GM12891 (cell line): ENCODE results near the gene ZCCHC24.

ENCODE experiments used
- DNase-seq: peaks from one replicate; pipeline ENCODE4 v3.0.0; 2011; ENCODE audit warnings: low spot score; ENCODE audit not compliant: insufficient read length
- FAIRE-seq: peaks from 2 replicates; lab custom pipeline; 2011; peaks lifted over from hg19 to GRCh38; lab: Jason Lieb, UNC
- PAX5 ChIP-seq: IDR thresholded peaks from 2 replicates; pipeline ENCODE4 v1.6.1; 2011; ENCODE audit warnings: low read length, moderate library complexity, mild to moderate bottlenecking; ENCODE audit not compliant: insufficient read depth, severe bottlenecking
- POLR2A ChIP-seq: IDR thresholded peaks from 2 replicates; pipeline ENCODE4 v1.6.1; 2011; ENCODE audit warnings: low read depth, low read length, control low read depth
- POLR2AphosphoS5 ChIP-seq: IDR thresholded peaks from 2 replicates; pipeline ENCODE4 v1.6.1; 2011; ENCODE audit warnings: low read depth, low read length, control low read depth
- POU2F2 ChIP-seq: IDR thresholded peaks from 2 replicates; pipeline ENCODE4 v1.6.1; 2011; ENCODE audit warnings: low read depth, mild to moderate bottlenecking, control low read depth, low read length, moderate library complexity
- SPI1 ChIP-seq: IDR thresholded peaks from 2 replicates; pipeline ENCODE4 v1.6.1; 2011; ENCODE audit warnings: low read depth, low read length, control low read depth
- TAF1 ChIP-seq: IDR thresholded peaks from 2 replicates; pipeline ENCODE4 v1.6.1; 2011; ENCODE audit warnings: low read depth, low read length, control low read depth

ZCCHC24 gene

DNA sequence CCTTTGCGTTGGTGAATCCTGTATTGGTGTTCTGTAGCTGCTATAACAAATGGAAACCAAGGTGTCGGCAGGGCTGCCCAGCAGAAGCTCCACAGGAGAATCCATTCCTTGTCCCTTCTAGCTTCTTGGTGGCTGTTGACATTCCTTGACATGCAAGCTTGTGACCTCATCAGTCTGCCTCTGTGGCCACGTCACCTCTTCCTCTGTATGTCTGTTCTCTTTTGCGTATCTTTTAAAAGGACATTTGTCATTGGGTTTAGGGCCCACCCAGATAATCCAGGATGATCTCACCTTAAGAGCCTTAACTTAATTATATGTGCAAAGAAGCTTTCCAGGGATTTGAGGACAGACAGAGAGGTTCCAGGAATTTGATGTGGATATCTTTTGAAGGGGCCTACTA, 15.3 kb upstream of the ZCCHC24 start:
- FAIRE-seq (no peak), DNase-seq (no peak)
- no peak for TF ChIP-seq TAF1
- TF ChIP-seq PAX5, result no peak
- TF ChIP-seq POU2F2, result no peak
- TF ChIP-seq POLR2AphosphoS5, result no peak
- TF ChIP-seq POLR2A, result no peak
- TF ChIP-seq SPI1, result no peak

GRCh38 chr10:79459243-79459642, 13.8 kb upstream of the ZCCHC24 start:
- FAIRE-seq, result no peak
- no peak for DNase-seq
- no peak for TF ChIP-seq POU2F2
- TF ChIP-seq POLR2AphosphoS5, result no peak
- TF ChIP-seq POLR2A, result no peak
- no peak for TF ChIP-seq PAX5
- no peak for TF ChIP-seq TAF1
- TF ChIP-seq SPI1, result no peak

- no peak for TF ChIP-seq POU2F2
- no peak for TF ChIP-seq POLR2A
- no peak for TF ChIP-seq TAF1
- no peak for TF ChIP-seq PAX5
- TF ChIP-seq POLR2AphosphoS5, result no peak
- no peak for TF ChIP-seq SPI1
- no peak for DNase-seq
- no peak for FAIRE-seq
These were observed 13.1 kb upstream of the ZCCHC24 start for GRCh38 chr10:79458483-79458882.

GRCh38 chr10:79457256-79457785, 11.9 kb upstream of the ZCCHC24 start:
- FAIRE-seq, result no peak
- TF ChIP-seq POLR2A, result no peak
- DNase-seq, result no peak

GRCh38 chr10:79454259-79454658, 8.8 kb upstream of the ZCCHC24 start:
- no peak for TF ChIP-seq PAX5
- no peak for TF ChIP-seq POLR2A
- no peak for TF ChIP-seq SPI1
- no peak for DNase-seq
- no peak for FAIRE-seq

DNA sequence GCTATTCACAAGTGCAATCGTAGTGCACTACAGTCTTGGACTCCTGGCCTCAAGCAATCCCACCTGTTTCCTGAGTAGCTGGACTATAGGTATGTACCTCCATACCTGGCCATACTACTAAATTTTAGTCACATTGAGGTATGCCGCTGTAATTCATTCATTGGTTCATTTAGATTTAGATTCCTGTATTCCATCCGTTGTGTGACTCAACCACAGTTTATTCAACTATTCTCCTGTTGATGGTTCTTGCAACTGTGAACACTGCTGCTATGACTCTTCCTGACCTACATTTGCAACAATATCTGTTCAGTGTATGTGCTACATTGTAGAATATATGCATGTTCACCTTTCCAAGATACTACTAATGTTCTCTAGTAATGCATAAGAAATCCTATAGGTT, 8.0 kb upstream of the ZCCHC24 start:
- DNase-seq, result no peak
- TF ChIP-seq POLR2AphosphoS5, result no peak
- no peak for TF ChIP-seq PAX5
- no peak for TF ChIP-seq POLR2A
- TF ChIP-seq TAF1, result no peak
- TF ChIP-seq SPI1, result no peak
- TF ChIP-seq POU2F2, result no peak
- no peak for FAIRE-seq

DNA sequence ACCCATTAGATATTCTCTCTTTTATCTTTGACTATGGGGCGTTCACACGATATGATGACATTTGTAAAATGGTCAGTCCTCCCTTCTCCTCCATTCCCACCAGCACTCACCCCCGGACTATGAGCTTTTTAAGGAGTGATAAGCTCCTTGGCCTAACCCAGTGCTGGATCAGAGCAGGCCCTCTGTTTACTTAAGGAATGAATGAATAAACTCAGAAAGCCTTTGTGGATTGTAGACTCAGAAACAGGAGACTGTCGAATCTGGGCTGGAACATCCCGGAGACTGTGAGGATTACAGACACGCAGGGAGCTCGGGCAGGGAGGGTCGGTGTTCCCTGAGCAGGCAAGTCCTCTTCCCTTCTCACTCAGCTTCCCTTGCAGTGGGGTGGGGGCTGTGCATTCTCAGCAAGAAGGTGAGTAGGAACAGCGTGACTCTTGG, 6.8 kb upstream of the ZCCHC24 start:
- no peak for DNase-seq
- FAIRE-seq, result no peak
- TF ChIP-seq TAF1, result no peak
- no peak for TF ChIP-seq POU2F2
- TF ChIP-seq POLR2AphosphoS5, result no peak
- TF ChIP-seq PAX5, result no peak
- TF ChIP-seq POLR2A, result no peak

- FAIRE-seq (no peak), DNase-seq (no peak)
- TF ChIP-seq SPI1 (no peak), POLR2A (no peak), POU2F2 (no peak), PAX5 (no peak), POLR2AphosphoS5 (no peak), TAF1 (no peak)
These were observed 5.7 kb upstream of the ZCCHC24 start for GRCh38 chr10:79451046-79451699.

DNA sequence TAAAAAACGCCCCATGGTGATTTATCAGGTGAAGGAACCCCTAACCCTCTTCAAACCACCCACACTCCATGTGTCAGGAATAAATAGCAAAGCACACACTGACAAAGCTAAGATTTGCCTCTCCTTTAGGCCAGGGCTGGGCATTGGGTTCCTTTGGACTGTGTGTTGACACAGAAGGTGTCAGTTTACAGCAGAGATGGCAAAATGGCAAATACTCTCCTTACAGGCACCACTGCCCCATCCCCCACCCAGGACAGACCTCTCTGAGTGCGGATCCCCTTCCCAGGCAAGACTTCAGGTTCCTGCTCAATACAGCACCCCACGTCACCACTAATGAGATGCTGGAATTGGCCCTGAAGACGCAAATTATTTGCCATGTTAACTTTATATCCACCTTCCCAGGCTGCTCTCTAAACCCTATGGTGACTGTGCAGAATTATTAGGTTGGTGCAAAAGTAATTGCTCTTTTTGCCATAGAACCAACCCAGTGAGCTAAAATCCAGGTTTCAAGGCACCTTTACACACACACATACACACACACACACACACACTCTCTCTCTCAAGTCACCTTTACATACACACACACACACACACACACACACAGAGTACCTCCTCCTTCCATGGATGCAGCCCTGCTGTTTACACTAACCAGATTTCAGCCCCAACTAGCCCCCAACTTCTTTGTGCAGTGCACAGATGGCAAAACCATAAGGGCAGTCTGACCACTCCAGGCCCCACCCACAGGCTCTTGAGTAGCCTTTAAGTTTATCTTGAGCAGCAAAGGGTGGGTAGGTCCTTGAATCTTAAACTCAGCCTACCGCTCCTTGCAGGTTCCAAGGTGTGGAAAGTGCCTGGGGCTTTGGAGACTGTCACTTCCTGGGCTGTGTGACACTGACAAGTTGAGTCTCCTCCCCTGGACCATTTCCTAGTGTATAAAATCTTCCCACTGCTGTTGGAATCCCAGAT, 4.0 kb upstream of the ZCCHC24 start:
- DNase-seq, result no peak
- TF ChIP-seq POLR2A (no peak), TAF1 (no peak), SPI1 (no peak), PAX5 (no peak), POU2F2 (no peak), POLR2AphosphoS5 (no peak)
- FAIRE-seq, result no peak

GRCh38 chr10:79448732-79449049, 3.3 kb upstream of the ZCCHC24 start:
- TF ChIP-seq PAX5 (peak; percentile 44), POLR2AphosphoS5 (no peak)
- no peak for FAIRE-seq
- DNase-seq, result no peak
